ENCODE results near the gene TAS2R16. TPM values are rescaled to one million over a fixed set of nuclear protein-coding genes. Genes with fewer than 3 reads are reported as not detected.

TAS2R16 gene
- total RNA-seq, 1 experiment from 2014 or later, result not detected

DNA sequence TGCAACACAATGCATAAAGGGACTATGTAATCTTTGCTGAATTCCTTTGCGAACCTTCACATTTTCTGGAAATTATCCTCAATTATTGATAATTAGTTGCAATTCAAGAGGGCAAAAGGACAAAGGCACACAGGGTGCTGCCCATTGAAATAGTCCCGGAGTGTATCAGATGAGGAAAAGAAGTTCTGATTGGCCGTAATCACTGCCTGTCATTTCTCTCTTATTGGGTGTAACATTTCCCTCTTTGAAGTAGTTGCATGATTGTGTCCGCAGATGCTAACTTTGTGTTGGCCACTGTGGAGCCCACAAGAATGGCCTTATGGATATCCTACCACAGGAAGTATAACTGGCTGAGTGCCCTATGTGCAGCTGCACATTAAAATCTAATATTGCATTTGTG, 35.1 kb upstream of the TAS2R16 start:
- Mint-ChIP-seq H3K4me3 (no peak overlapping the region), H3K9me3 (peaks cover 4 to 13% of the 10 kb centered on the region in 2 experiments), H3K4me1 (no peaks in the 10 kb centered on the region), H3K27me3 (ENCODE audit: low read depth) (no peaks in the 10 kb centered on the region), H3K27ac (no peak overlapping the region), H3K36me3 (ENCODE audit: insufficient read depth in 1 of 3, low read depth in 3 of 3) (peaks cover 0 to 11% (median 0%) of the 10 kb centered on the region in 3 experiments; a peak in 2 of 7 replicates)
- Histone ChIP-seq H4K5ac (ENCODE audit: insufficient read length, low read depth, low read length) (no peak overlapping the region), H2BK15ac (ENCODE audit: low read depth, low read length) (no peak overlapping the region), H3K27me3 (ENCODE audit: insufficient read depth, low read length) (no peaks in the 10 kb centered on the region), H4K8ac (replicated peaks; ENCODE audit: insufficient read length, low read depth, low read length) (no peak overlapping the region), H3K9me3 (ENCODE audit: control insufficient read depth, low read depth, low read length) (no peaks in the 10 kb centered on the region), H2BK5ac (ENCODE audit: insufficient read length, low read length) (no peak overlapping the region), H2BK12ac (ENCODE audit: insufficient read length, low read depth, low read length) (no peak overlapping the region), H2BK120ac (ENCODE audit: low read depth, low read length, poor library complexity, severe bottlenecking) (no peak overlapping the region), H3K14ac (ENCODE audit: insufficient read depth, low read length) (no peak overlapping the region), H3K18ac (ENCODE audit: insufficient read length, low read depth, low read length) (no peak overlapping the region), H3K23me2 (ENCODE audit: insufficient read length, low read depth, low read length, poor library complexity, severe bottlenecking) (no peaks in the 10 kb centered on the region), H3T11ph (ENCODE audit: low read length) (no peak overlapping the region), H3K4me1 (ENCODE audit: insufficient read depth, low read length) (no peaks in the 10 kb centered on the region), H3K4me2 (ENCODE audit: insufficient read depth, insufficient read length, low read length) (no peak overlapping the region), H4K91ac (ENCODE audit: insufficient read length, low read depth, low read length) (no peak overlapping the region), H4K20me1 (ENCODE audit: control insufficient read depth, insufficient read depth, insufficient read length) (no peaks in the 10 kb centered on the region), H3K9ac (ENCODE audit: extremely low read depth, insufficient read length, low read length) (no peak overlapping the region), H3K79me2 (ENCODE audit: insufficient read depth, low read length) (no peaks in the 10 kb centered on the region), H3K23ac (ENCODE audit: insufficient read length, low read depth, low read length) (no peak overlapping the region), H2AFZ (ENCODE audit: low read length) (no peak overlapping the region), H3K4ac (ENCODE audit: low read depth, low read length) (no peak overlapping the region), H3K56ac (ENCODE audit: insufficient read length, low read depth, low read length) (no peak overlapping the region), H2AK5ac (ENCODE audit: insufficient read length, low read length) (no peak overlapping the region), H3K79me1 (ENCODE audit: insufficient read depth, low read depth, low read length, poor library complexity, severe bottlenecking) (no peaks in the 10 kb centered on the region), H2BK20ac (ENCODE audit: low read depth, low read length, poor library complexity, severe bottlenecking) (no peak overlapping the region), H3K27ac (ENCODE audit: insufficient read length, low read depth, low read length) (no peak overlapping the region)
- no CpG with 5 or more reads among the region's 4 CpGs for WGBS (ENCODE audit: extremely low coverage, insufficient read length, low lambda C conversion rate)
- no peak for DNase-seq
- TF ChIP-seq, protein P1, sequence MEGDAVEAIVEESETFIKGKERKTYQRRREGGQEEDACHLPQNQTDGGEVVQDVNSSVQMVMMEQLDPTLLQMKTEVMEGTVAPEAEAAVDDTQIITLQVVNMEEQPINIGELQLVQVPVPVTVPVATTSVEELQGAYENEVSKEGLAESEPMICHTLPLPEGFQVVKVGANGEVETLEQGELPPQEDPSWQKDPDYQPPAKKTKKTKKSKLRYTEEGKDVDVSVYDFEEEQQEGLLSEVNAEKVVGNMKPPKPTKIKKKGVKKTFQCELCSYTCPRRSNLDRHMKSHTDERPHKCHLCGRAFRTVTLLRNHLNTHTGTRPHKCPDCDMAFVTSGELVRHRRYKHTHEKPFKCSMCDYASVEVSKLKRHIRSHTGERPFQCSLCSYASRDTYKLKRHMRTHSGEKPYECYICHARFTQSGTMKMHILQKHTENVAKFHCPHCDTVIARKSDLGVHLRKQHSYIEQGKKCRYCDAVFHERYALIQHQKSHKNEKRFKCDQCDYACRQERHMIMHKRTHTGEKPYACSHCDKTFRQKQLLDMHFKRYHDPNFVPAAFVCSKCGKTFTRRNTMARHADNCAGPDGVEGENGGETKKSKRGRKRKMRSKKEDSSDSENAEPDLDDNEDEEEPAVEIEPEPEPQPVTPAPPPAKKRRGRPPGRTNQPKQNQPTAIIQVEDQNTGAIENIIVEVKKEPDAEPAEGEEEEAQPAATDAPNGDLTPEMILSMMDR (conservative IDR thresholded peaks at IDR 0.05), result no peak
